ENCODE measurements around the gene C17orf75. TPM values are rescaled to one million over a fixed set of nuclear protein-coding genes. Genes with fewer than 3 reads are reported as not detected.
A peak's percentile ranks its signal among the peaks of the same experiment; 100 is the strongest.
"Not testable (repeated sequence)": the region's sequence is repeated elsewhere in the genome, so short reads cannot be mapped to it uniquely, and the experiment has no call there.

The C17orf75 gene, protein sequence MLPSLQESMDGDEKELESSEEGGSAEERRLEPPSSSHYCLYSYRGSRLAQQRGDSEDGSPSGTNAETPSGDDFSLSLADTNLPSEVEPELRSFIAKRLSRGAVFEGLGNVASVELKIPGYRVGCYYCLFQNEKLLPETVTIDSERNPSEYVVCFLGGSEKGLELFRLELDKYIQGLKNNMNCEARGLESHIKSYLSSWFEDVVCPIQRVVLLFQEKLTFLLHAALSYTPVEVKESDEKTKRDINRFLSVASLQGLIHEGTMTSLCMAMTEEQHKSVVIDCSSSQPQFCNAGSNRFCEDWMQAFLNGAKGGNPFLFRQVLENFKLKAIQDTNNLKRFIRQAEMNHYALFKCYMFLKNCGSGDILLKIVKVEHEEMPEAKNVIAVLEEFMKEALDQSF
- 19.4 and 20.9 TPM in 2 replicates for total RNA-seq
- long read RNA-seq, transcript C17orf75-202 (10 exons, 1,642 nt), result major isoform, 81 of 119 reads
- long read RNA-seq, partial matches to known transcripts, result 3 of 119 reads
- long read RNA-seq, other reads (novel, unspliced or antisense), result 35 of 119 reads

DNA sequence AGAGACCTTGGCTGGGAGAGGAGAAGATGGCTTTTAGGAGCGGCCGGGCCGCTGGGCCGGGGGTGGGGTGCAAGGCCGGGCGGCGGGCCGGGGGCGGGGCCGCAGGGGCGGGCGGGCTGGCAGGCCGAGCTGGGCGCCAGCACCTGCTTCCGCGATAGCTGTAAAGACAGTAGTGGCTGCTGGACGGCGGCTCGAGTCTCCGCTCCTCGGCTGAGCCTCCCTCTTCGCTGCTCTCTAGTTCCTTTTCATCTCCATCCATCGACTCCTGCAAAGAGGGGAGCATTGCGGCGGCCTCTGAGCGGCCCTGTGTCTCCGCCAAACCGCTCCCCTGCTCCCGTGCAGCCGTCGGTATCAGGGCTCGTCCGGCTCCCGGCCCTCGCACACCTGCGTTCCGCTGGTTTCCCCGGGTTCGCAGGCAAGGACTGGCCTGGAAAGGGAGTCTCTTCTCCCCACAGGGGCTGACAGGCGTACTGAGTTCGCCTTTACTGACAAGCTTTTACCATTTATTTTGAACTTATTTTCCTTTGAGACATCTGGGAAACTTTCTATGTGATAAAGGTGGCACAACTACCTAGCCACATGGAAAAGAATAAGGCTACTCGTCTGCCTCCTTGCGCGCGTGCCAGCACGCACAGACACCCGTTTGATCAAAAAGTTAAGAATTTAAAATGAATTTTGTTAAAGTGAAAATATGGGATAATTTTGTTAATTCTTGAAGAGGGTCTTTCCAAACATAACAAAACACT is at the start of gene C17orf75:
Gene C17orf75, minus strand, starts transcription at position 317 of the 746 bp plus-strand sequence. Its CDS starts 34 bp downstream, at position 283.
- Mint-ChIP-seq H3K9me3 (ENCODE audit: unreplicated experiment) (no peaks in the 10 kb centered on the region), H3K36me3 (ENCODE audit: unreplicated experiment) (peaks cover 5% of the 10 kb centered on the region), H3K27me3 (ENCODE audit: unreplicated experiment) (no peaks in the 10 kb centered on the region), H3K4me1 (ENCODE audit: unreplicated experiment) (peaks cover 20% of the 10 kb centered on the region), H3K27ac (ENCODE audit: unreplicated experiment) (peak within 1 kb of the TSS; percentile 89), H3K4me3 (ENCODE audit: unreplicated experiment) (peak within 1 kb of the TSS; percentile 90)
- DNase-seq (ENCODE audit: extremely low spot score, unreplicated experiment), result peak; percentile 89
- TF ChIP-seq, protein P1, sequence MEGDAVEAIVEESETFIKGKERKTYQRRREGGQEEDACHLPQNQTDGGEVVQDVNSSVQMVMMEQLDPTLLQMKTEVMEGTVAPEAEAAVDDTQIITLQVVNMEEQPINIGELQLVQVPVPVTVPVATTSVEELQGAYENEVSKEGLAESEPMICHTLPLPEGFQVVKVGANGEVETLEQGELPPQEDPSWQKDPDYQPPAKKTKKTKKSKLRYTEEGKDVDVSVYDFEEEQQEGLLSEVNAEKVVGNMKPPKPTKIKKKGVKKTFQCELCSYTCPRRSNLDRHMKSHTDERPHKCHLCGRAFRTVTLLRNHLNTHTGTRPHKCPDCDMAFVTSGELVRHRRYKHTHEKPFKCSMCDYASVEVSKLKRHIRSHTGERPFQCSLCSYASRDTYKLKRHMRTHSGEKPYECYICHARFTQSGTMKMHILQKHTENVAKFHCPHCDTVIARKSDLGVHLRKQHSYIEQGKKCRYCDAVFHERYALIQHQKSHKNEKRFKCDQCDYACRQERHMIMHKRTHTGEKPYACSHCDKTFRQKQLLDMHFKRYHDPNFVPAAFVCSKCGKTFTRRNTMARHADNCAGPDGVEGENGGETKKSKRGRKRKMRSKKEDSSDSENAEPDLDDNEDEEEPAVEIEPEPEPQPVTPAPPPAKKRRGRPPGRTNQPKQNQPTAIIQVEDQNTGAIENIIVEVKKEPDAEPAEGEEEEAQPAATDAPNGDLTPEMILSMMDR (IDR thresholded peaks at IDR 0.05), result no peak

DNA sequence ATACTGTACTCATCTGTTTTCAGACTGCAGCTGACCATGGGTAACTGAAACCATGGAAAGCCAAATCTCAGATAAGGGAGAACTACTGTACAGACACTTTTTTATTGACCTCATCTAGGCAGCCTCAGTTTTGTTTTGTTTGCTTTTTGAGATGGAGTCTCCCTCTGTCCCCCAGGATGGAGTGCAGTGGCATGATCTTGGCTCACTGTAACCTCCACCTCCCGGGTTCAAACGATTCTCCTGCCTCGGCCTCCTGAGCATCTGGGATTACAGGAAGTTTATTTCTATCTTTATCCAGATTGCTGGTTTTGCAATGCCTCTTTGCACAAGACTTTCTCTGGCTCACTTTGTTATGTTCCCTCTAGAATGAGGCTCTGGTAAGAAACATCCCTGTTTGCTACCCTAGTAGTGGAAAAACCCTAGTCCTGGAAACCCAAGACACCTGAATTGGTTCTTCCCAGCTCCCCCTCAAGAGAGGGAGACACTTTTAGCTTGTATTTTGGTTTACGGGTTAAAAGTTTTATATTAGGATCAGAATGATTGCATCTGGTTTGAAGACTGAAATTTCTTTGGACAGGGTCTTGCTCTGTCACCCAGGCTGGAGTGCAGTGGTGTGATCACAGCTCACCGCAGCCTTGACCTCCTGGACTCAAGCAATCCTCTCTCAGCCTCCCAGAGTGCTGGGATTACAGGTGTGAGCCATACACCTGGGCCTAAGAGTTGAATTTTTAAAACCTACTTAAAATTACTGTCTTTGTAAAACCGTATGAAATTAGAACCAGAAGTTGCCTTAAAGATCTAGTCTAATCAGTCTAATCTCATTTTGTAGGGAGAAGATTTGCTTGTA is 46.9 kb upstream of the C17orf75 start:
- Mint-ChIP-seq H3K4me3 (ENCODE audit: unreplicated experiment) (no peak overlapping the region), H3K36me3 (ENCODE audit: unreplicated experiment) (peaks cover 9% of the 10 kb centered on the region), H3K27me3 (ENCODE audit: unreplicated experiment) (no peaks in the 10 kb centered on the region), H3K9me3 (ENCODE audit: unreplicated experiment) (no peaks in the 10 kb centered on the region), H3K27ac (ENCODE audit: unreplicated experiment) (no peak overlapping the region), H3K4me1 (ENCODE audit: unreplicated experiment) (no peaks in the 10 kb centered on the region)
- TF ChIP-seq, protein P1 (IDR thresholded peaks at IDR 0.05), result no peak
- DNase-seq (ENCODE audit: extremely low spot score, unreplicated experiment), result no peak

DNA sequence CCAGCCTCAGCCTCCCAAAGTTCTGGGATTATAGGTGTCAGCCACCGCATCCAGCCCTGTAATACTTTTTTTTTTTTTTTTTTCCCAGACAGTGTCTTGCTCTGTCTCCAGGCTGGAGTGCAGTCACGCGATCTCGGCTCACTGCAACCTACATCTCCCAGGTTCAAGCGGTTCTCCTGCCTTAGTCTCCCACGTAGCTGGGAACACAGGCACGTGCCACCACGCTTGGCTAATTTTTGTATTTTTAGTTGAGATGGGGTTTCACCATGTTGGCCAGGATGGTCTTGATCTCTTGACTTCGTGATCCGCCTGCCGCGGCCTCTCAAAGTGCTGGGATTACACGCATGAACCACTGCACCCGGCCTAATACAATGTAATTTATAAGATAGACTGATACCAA is 46.2 kb upstream of the C17orf75 start:
- H3K36me3 Mint-ChIP-seq (ENCODE audit: unreplicated experiment), result peaks cover 11% of the 10 kb centered on the region
- not testable (repeated sequence) for H3K4me3 Mint-ChIP-seq (ENCODE audit: unreplicated experiment); H3K27me3 Mint-ChIP-seq (ENCODE audit: unreplicated experiment); H3K4me1 Mint-ChIP-seq (ENCODE audit: unreplicated experiment); H3K27ac Mint-ChIP-seq (ENCODE audit: unreplicated experiment); H3K9me3 Mint-ChIP-seq (ENCODE audit: unreplicated experiment); DNase-seq (ENCODE audit: extremely low spot score, unreplicated experiment)

DNA sequence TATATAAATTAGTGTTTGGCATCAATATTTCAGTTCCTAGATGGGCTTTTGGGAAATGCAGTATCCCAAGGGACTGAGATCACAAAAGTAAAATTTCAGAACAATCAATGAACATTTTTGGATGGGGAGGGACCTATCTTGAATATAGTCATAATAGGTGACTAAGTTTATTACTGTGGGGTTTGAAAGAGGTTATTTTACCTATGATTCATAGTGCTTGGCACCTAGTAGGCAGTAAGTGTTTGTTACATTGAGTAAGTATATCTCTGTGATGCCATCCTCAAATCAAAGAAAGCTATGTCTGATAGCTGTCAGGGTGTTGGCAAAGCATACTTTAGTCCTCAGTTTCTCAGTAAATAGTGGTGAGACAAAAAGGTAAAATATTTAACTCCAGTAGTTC is 44.9 kb upstream of the C17orf75 start:
- H3K4me1 Mint-ChIP-seq (ENCODE audit: unreplicated experiment), result no peaks in the 10 kb centered on the region
- no peaks in the 10 kb centered on the region for H3K27me3 Mint-ChIP-seq (ENCODE audit: unreplicated experiment)
- peaks cover 21% of the 10 kb centered on the region for H3K36me3 Mint-ChIP-seq (ENCODE audit: unreplicated experiment)
- H3K4me3 Mint-ChIP-seq (ENCODE audit: unreplicated experiment), result no peak overlapping the region
- TF ChIP-seq, protein P1 (IDR thresholded peaks at IDR 0.05), result no peak
- H3K9me3 Mint-ChIP-seq (ENCODE audit: unreplicated experiment), result no peaks in the 10 kb centered on the region
- no peak for DNase-seq (ENCODE audit: extremely low spot score, unreplicated experiment)
- no peak overlapping the region for H3K27ac Mint-ChIP-seq (ENCODE audit: unreplicated experiment)

DNA sequence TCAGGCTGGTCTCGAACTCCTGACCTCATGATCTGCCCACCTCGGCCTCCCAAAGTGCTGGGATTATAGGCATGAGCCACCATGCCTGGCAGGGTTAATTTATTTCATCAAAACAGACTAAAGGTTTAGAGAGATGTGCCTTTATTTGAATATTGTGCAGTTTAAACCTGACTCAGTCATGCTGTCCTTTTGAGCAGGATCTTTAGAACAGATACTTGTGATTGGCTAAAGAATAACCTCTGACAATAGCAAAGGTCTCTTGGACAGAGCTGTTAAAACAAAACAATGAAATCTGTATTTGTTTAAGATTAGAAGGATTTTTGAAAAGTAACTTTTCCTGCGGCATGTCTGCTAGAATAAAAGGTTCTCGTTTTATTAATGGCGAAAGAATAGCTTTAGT is 44.0 kb upstream of the C17orf75 start:
- H3K9me3 Mint-ChIP-seq (ENCODE audit: unreplicated experiment), result no peaks in the 10 kb centered on the region
- peaks cover 27% of the 10 kb centered on the region for H3K36me3 Mint-ChIP-seq (ENCODE audit: unreplicated experiment)
- TF ChIP-seq, protein P1 (IDR thresholded peaks at IDR 0.05), result no peak
- no peaks in the 10 kb centered on the region for H3K4me1 Mint-ChIP-seq (ENCODE audit: unreplicated experiment)
- DNase-seq (ENCODE audit: extremely low spot score, unreplicated experiment), result no peak
- H3K27ac Mint-ChIP-seq (ENCODE audit: unreplicated experiment), result no peak overlapping the region
- H3K27me3 Mint-ChIP-seq (ENCODE audit: unreplicated experiment), result no peaks in the 10 kb centered on the region
- H3K4me3 Mint-ChIP-seq (ENCODE audit: unreplicated experiment), result no peak overlapping the region

All from osteocyte (in vitro differentiated cells).